Measurements from ENCODE around the gene RBM6. TPM values are rescaled to one million over a fixed set of nuclear protein-coding genes. Genes with fewer than 3 reads are reported as not detected.

Gene RBM6
- total RNA-seq, 1 experiment from 2014 or later, result 58.3 TPM

DNA sequence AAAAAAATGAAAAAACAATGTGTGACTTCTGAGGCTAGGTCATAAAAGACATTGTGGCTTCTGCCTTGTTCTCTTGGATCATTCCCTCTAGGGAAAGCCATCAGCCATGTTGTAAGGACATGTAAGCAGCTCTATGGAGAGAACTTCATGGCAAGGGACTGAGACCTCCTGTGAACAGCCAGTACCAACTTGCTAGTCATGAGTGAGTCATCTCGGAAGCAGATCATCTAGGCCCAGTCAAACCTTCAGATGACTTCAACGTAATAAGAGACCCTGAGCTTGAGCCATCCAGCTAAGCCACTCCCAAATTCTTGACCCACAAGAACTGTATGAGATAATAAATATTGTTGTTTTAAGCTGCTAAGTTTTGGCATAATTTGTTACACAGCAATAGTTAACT lies 15.3 kb upstream of the RBM6 start (continued):
- no peak for TF ChIP-seq EGR1 (IDR thresholded peaks at IDR 0.05; ENCODE audit: low read depth)
- no peak for TF ChIP-seq SIN3A (IDR thresholded peaks at IDR 0.05; ENCODE audit: low read depth)

GRCh38 chr3:49925485-49925884 lies 14.5 kb upstream of the RBM6 start:
- Histone ChIP-seq H3K27ac (ENCODE audit: low read depth, low read length) (no peak overlapping the region), H3K9me3 (ENCODE audit: control insufficient read depth in 1 of 2, insufficient read depth in 1 of 2, low read depth in 1 of 2, low read length in 2 of 2) (no peaks in the 10 kb centered on the region), H3K9me2 (ENCODE audit: insufficient read depth) (no peaks in the 10 kb centered on the region), H3K79me2 (ENCODE audit: insufficient read depth, low read length) (no peaks in the 10 kb centered on the region), H2AFZ (ENCODE audit: low read depth, low read length, poor library complexity, severe bottlenecking) (no peak overlapping the region), H3K9ac (ENCODE audit: low read length) (no peak overlapping the region), H3K27me3 (ENCODE audit: insufficient read depth, low read length) (no peaks in the 10 kb centered on the region), H3K4me3 (replicated peaks in 1 of 2; ENCODE audit: low read depth in 1 of 2, low read length in 2 of 2) (no peak overlapping the region), H3K4me1 (ENCODE audit: control insufficient read depth in 1 of 2, insufficient read depth in 2 of 2, low read length in 2 of 2) (peaks cover 18 to 35% of the 10 kb centered on the region in 2 experiments), H4K20me1 (ENCODE audit: insufficient read depth) (no peaks in the 10 kb centered on the region), H3K36me3 (ENCODE audit: control insufficient read depth in 1 of 2, insufficient read depth in 2 of 2, low read length in 2 of 2) (no peaks in the 10 kb centered on the region), H3K4me2 (ENCODE audit: low read length) (no peak overlapping the region)
- ChIA-PET RAD21 (ENCODE audit: low non-redundant PET in 1 of 2, low total read pairs in 2 of 2, uncharacterized antibody in 2 of 2, unreplicated experiment in 2 of 2) (no interaction called here), POLR2A (interaction anchor here (1.1 to 1.4 kb wide), 4 partner anchors 15 to 25 kb away, joined by 4 to 5 read pairs (median 5); partner anchors contain the start of gene RBM6), CTCF (no interaction called here)
- intact Hi-C loops (cut with micrococcal nuclease), result no loop called here
- no peak for TF ChIP-seq ZFX (IDR thresholded peaks at IDR 0.05)
- DNase-seq (ENCODE audit: low read depth, low spot score), result no peak
- no peak for ATAC-seq
- no TSS peak for BruUV-seq (replicated peaks)

- H3K9ac ChIP-seq (ENCODE audit: low read length), result no peak overlapping the region
- no peaks in the 10 kb centered on the region for H3K36me3 ChIP-seq (ENCODE audit: control insufficient read depth in 1 of 2, insufficient read depth in 2 of 2, low read length in 2 of 2)
- H4K20me1 ChIP-seq (ENCODE audit: insufficient read depth), result no peaks in the 10 kb centered on the region
- H2AFZ ChIP-seq (ENCODE audit: low read depth, low read length, poor library complexity, severe bottlenecking), result no peak overlapping the region
- no TSS peak for BruUV-seq (replicated peaks)
- no peaks in the 10 kb centered on the region for H3K79me2 ChIP-seq (ENCODE audit: insufficient read depth, low read length)
- H3K27ac ChIP-seq (ENCODE audit: low read depth, low read length), result no peak overlapping the region
- no peak overlapping the region for H3K4me2 ChIP-seq (ENCODE audit: low read length)
- DNase-seq (ENCODE audit: low read depth, low spot score) (no peak), ATAC-seq (no peak)
- peaks cover 25 to 43% of the 10 kb centered on the region in 2 experiments for H3K4me1 ChIP-seq (ENCODE audit: control insufficient read depth in 1 of 2, insufficient read depth in 2 of 2, low read length in 2 of 2)
- RAD21 ChIA-PET (ENCODE audit: low non-redundant PET in 1 of 2, low total read pairs in 2 of 2, uncharacterized antibody in 2 of 2, unreplicated experiment in 2 of 2), result no interaction called here
- TF ChIP-seq SIN3A (IDR thresholded peaks at IDR 0.05; ENCODE audit: low read depth) (no peak), YY1 (IDR thresholded peaks at IDR 0.05; ENCODE audit: extremely low read depth, insufficient replicate concordance, low read depth, low read length) (no peak), EZH2 (IDR thresholded peaks at IDR 0.05) (no peak), CEBPB (IDR thresholded peaks at IDR 0.05; ENCODE audit: low read depth) (no peak), ZBTB33 (IDR thresholded peaks at IDR 0.05; ENCODE audit: extremely low read depth, insufficient replicate concordance, low read length) (no peak)
- POLR2A ChIA-PET, result no interaction called here
- intact Hi-C loops (cut with micrococcal nuclease), result no loop called here
- no peak overlapping the region for H3K4me3 ChIP-seq (replicated peaks in 1 of 2; ENCODE audit: low read depth in 1 of 2, low read length in 2 of 2)
- no peaks in the 10 kb centered on the region for H3K9me3 ChIP-seq (ENCODE audit: control insufficient read depth in 1 of 2, insufficient read depth in 1 of 2, low read depth in 1 of 2, low read length in 2 of 2)
- CTCF ChIA-PET, result no interaction called here
- no peaks in the 10 kb centered on the region for H3K9me2 ChIP-seq (ENCODE audit: insufficient read depth)
- H3K27me3 ChIP-seq (ENCODE audit: insufficient read depth, low read length), result no peaks in the 10 kb centered on the region
These were observed 13.7 kb upstream of the RBM6 start for GRCh38 chr3:49926117-49926728.
